Keratinocyte (primary cell): ENCODE measurements around the gene KCNK18. TPM values are rescaled to one million over a fixed set of nuclear protein-coding genes. Genes with fewer than 3 reads are reported as not detected.

Source experiments
- DNase-seq: peaks from one replicate; pipeline ENCODE4 v3.0.0-alpha.2; 2011; ENCODE audit warnings: low read depth, missing footprints, low spot score
- FAIRE-seq: peaks from 2 replicates; lab custom pipeline; 2011; peaks lifted over from hg19 to GRCh38; lab: Jason Lieb, UNC
- H2AFZ ChIP-seq: 2 replicates; pipeline ENCODE4 v1.6.0; 2012; ENCODE audit warnings: low read length, control low read depth, inconsistent platforms; ENCODE audit not compliant: control insufficient read depth
- H3K27ac ChIP-seq: 2 replicates; pipeline ENCODE4 v1.5.1; 2011; ENCODE audit warnings: low read length; ENCODE audit not compliant: control insufficient read depth, insufficient read depth
- H3K27me3 ChIP-seq: 3 replicates; pipeline ENCODE4 v1.6.0; 2011; ENCODE audit warnings: low read length; ENCODE audit not compliant: control insufficient read depth, insufficient read depth; ENCODE audit errors: extremely low read depth
- H3K36me3 ChIP-seq, 2 experiments: 2 replicates in 1 of 2; 3 replicates in 1 of 2; pipeline ENCODE4 v1.5.1; 2011; ENCODE audit warnings: low read length in 2 of 2, mild to moderate bottlenecking in 1 of 2; ENCODE audit not compliant: control insufficient read depth in 2 of 2, insufficient read depth in 2 of 2; ENCODE audit errors: extremely low read depth in 1 of 2
- H3K4me1 ChIP-seq: 3 replicates; pipeline ENCODE4 v1.5.1; 2011; ENCODE audit warnings: low read length; ENCODE audit not compliant: control insufficient read depth, insufficient read depth; ENCODE audit errors: extremely low read depth
- H3K4me2 ChIP-seq: 3 replicates; pipeline ENCODE4 v1.6.0; 2011; ENCODE audit warnings: low read depth, low read length; ENCODE audit not compliant: control insufficient read depth, insufficient read depth; ENCODE audit errors: extremely low read depth
- H3K4me3 ChIP-seq, 3 experiments: fragments of 200-600 bp in 1 of 3; sonication (generic) in 1 of 3; 2 replicates in 2 of 3; 3 replicates in 1 of 3; pipeline ENCODE4 v1.5.1; 2011 to 2016; ENCODE audit warnings: low read length in 3 of 3, mild to moderate bottlenecking in 3 of 3, control low read depth in 2 of 3, inconsistent platforms in 1 of 3, low read depth in 1 of 3, mixed read lengths in 1 of 3, mixed run types in 1 of 3, moderate library complexity in 1 of 3; ENCODE audit not compliant: control insufficient read depth in 2 of 3, insufficient read depth in 2 of 3; ENCODE audit errors: extremely low read depth in 1 of 3
- H3K79me2 ChIP-seq: 2 replicates; pipeline ENCODE4 v1.6.0; 2012; ENCODE audit warnings: low read length; ENCODE audit not compliant: control insufficient read depth, insufficient read depth
- H3K9ac ChIP-seq: 3 replicates; pipeline ENCODE4 v1.6.0; 2011; ENCODE audit warnings: low read length; ENCODE audit not compliant: control insufficient read depth, insufficient read depth; ENCODE audit errors: extremely low read depth
- H3K9me1 ChIP-seq: 3 replicates; pipeline ENCODE4 v1.6.0; 2011; ENCODE audit warnings: low read length; ENCODE audit not compliant: control insufficient read depth, insufficient read depth; ENCODE audit errors: extremely low read depth
- H3K9me3 ChIP-seq: 2 replicates; pipeline ENCODE4 v1.5.1; 2012; ENCODE audit warnings: low read depth, low read length; ENCODE audit not compliant: control insufficient read depth
- H4K20me1 ChIP-seq: 3 replicates; pipeline ENCODE4 v1.6.0; 2011; ENCODE audit warnings: low read length; ENCODE audit not compliant: control insufficient read depth, insufficient read depth; ENCODE audit errors: extremely low read depth
- CTCF ChIP-seq, 3 experiments: IDR thresholded peaks in 1 of 3; conservative IDR thresholded peaks in 1 of 3; optimal IDR thresholded peaks in 1 of 3; 2 replicates in 2 of 3; 3 replicates in 1 of 3; pipeline versions ENCODE3 to v1.5.1; 2011; ENCODE audit warnings: low read length in 3 of 3, mild to moderate bottlenecking in 3 of 3, moderate library complexity in 2 of 3, control low read depth in 1 of 3, inconsistent platforms in 1 of 3; ENCODE audit not compliant: insufficient read depth in 2 of 3; ENCODE audit errors: extremely low read depth in 1 of 3
- EZH2 ChIP-seq: IDR thresholded peaks from one replicate; pipeline ENCODE4 v1.6.1; 2012; ENCODE audit warnings: inconsistent platforms, mild to moderate bottlenecking, low read length, moderate library complexity
- dilution Hi-C: fragments of 300-500 bp; cut with MboI; formaldehyde crosslinking; loops from one replicate; pipeline ENCODE4 v1.7.0; 2020; ENCODE audit warnings: low sequenced_read_pairs; ENCODE audit not compliant: extremely low pct_ligation_motif_present
- polyA plus RNA-seq, 5 experiments: library from polyadenylated mRNA; depleted of rRNA in 3 of 5; stranded (reverse) in 3 of 5; stranded (forward) in 1 of 5; unstranded in 1 of 5; fragments of >200 nt; gene quantifications; 1 replicate in 1 of 5; 2 replicates in 3 of 5; 3 replicates in 1 of 5; pipeline versions ENCODE4 v1.2.1 to v1.2.3, GENCODE V29; 2011 to 2012; ENCODE audit warnings: missing spikeins in 2 of 5, low read depth in 1 of 5, low replicate concordance in 1 of 5

Gene KCNK18
- polyA plus RNA-seq, 1 donor (not counting 4 experiments of a cell fraction or from before 2014, with no cell fraction given): not detected

- dilution Hi-C loops: no loop called here
- H3K9me1 ChIP-seq: no peaks in the 10 kb centered on the region
- peaks cover 87% of the 10 kb centered on the region for H3K27me3 ChIP-seq
- no peak overlapping the region for H3K9ac ChIP-seq
- H3K4me3 ChIP-seq: no peak overlapping the region
- DNase-seq (no peak), FAIRE-seq (no peak)
- H3K27ac ChIP-seq: no peak overlapping the region
- H3K9me3 ChIP-seq: no peaks in the 10 kb centered on the region
- peaks cover 10% of the 10 kb centered on the region for H3K4me1 ChIP-seq
- H3K36me3 ChIP-seq: no peaks in the 10 kb centered on the region
- H2AFZ ChIP-seq: no peak overlapping the region
- peaks cover 3% of the 10 kb centered on the region for H4K20me1 ChIP-seq
- H3K4me2 ChIP-seq: no peak overlapping the region
- H3K79me2 ChIP-seq: no peaks in the 10 kb centered on the region
- no peak for TF ChIP-seq CTCF (optimal IDR thresholded peaks at IDR 0.05 in 1 of 3, IDR thresholded peaks at IDR 0.05 in 1 of 3, conservative IDR thresholded peaks at IDR 0.05 in 1 of 3; ENCODE audit: extremely low read depth in 1 of 3, insufficient read depth in 2 of 3, low read length in 3 of 3)
- no peak for TF ChIP-seq EZH2
Measured at GRCh38 chr10:117169480-117169879, 27.8 kb upstream of the KCNK18 start.

- H3K4me2 ChIP-seq: no peak overlapping the region
- no peak for FAIRE-seq
- dilution Hi-C loops: no loop called here
Measured at GRCh38 chr10:117170244-117170643, 27.0 kb upstream of the KCNK18 start.

More at GRCh38 chr10:117170244-117170643, 27.0 kb upstream of the KCNK18 start:
- Histone ChIP-seq H3K27ac (no peak overlapping the region), H3K79me2 (no peaks in the 10 kb centered on the region), H4K20me1 (peaks cover 3% of the 10 kb centered on the region), H3K9me1 (no peaks in the 10 kb centered on the region), H3K27me3 (peaks cover 79% of the 10 kb centered on the region), H3K9ac (no peak overlapping the region), H3K4me1 (peaks cover 13% of the 10 kb centered on the region), H3K9me3 (no peaks in the 10 kb centered on the region), H2AFZ (no peak overlapping the region), H3K4me3 (no peak overlapping the region), H3K36me3 (no peaks in the 10 kb centered on the region)
- no peak for DNase-seq
- TF ChIP-seq CTCF (optimal IDR thresholded peaks at IDR 0.05 in 1 of 3, IDR thresholded peaks at IDR 0.05 in 1 of 3, conservative IDR thresholded peaks at IDR 0.05 in 1 of 3; ENCODE audit: extremely low read depth in 1 of 3, insufficient read depth in 2 of 3, low read length in 3 of 3) (no peak), EZH2 (no peak)
